Inflammatory macrophage treated with lipopolysaccharide for 1 hour (primary cell): ENCODE results near the gene JPH2.

Source experiments
- DNase-seq, 2 donors: peaks; one replicate each; pipeline ENCODE4 v3.0.0-alpha.2; 2020 to 2022

The JPH2 gene

GRCh38 chr20:44097521-44098255 lies 89.3 kb downstream of the JPH2 start:
- DNase-seq: no peak

- no peak for DNase-seq
Observed at GRCh38 chr20:44095831-44096230, 91.2 kb downstream of the JPH2 start.

GRCh38 chr20:44093249-44093582 lies 93.8 kb downstream of the JPH2 start:
- DNase-seq: no peak

- peak in 1 of 2 donors; percentile 69 for DNase-seq
Observed at GRCh38 chr20:44092551-44093248, 94.3 kb downstream of the JPH2 start.

GRCh38 chr20:44091026-44091425 lies 96.0 kb downstream of the JPH2 start:
- DNase-seq: no peak

- DNase-seq: peak in 1 of 2 donors; percentile 46
Observed at GRCh38 chr20:44089987-44090674, 96.9 kb downstream of the JPH2 start.

- DNase-seq: no peak
Observed at GRCh38 chr20:44087857-44088120, 99.2 kb downstream of the JPH2 start.

GRCh38 chr20:44087051-44087856 lies 99.7 kb downstream of the JPH2 start:
- no peak for DNase-seq

- DNase-seq: no peak
Observed at GRCh38 chr20:44085616-44086434, 101.2 kb downstream of the JPH2 start.

GRCh38 chr20:44084891-44085290 lies 102.1 kb downstream of the JPH2 start:
- DNase-seq: no peak

- DNase-seq: no peak
Observed at GRCh38 chr20:44084439-44084838, 102.5 kb downstream of the JPH2 start.

GRCh38 chr20:44083220-44083933 lies 103.6 kb downstream of the JPH2 start:
- DNase-seq: no peak

- no peak for DNase-seq
Observed at GRCh38 chr20:44081888-44082287, 105.1 kb downstream of the JPH2 start.

- DNase-seq: no peak
Observed at GRCh38 chr20:44081476-44081875, 105.5 kb downstream of the JPH2 start.

GRCh38 chr20:44080646-44081267 lies 106.2 kb downstream of the JPH2 start:
- DNase-seq: peak; percentile 61 to 94

GRCh38 chr20:44080064-44080463 lies 106.9 kb downstream of the JPH2 start:
- no peak for DNase-seq

- DNase-seq: no peak
Observed at GRCh38 chr20:44079291-44079690, 107.7 kb downstream of the JPH2 start.

- DNase-seq: no peak
Observed at GRCh38 chr20:44075950-44076232, 111.1 kb downstream of the JPH2 start.

GRCh38 chr20:44075191-44075949 lies 111.6 kb downstream of the JPH2 start:
- DNase-seq: peak in 1 of 2 donors; percentile 27

GRCh38 chr20:44074252-44075151 lies 112.5 kb downstream of the JPH2 start:
- DNase-seq: no peak
